Fibroblast of villous mesenchyme (primary cell): ENCODE results near the gene RPTOR. TPM values are rescaled to one million over a fixed set of nuclear protein-coding genes. Genes with fewer than 3 reads are reported as not detected.

Source experiments
- DNase-seq: peaks from one replicate; pipeline ENCODE4 v3.0.0-alpha.2; 2010; ENCODE audit warnings: low read depth
- H3K4me3 ChIP-seq: 2 replicates; pipeline ENCODE4 v1.5.1; 2011; ENCODE audit warnings: low read depth, mild to moderate bottlenecking, low read length
- total RNA-seq: library from RNA; depleted of rRNA; stranded (reverse); fragments of >200 nt; gene quantifications from 2 replicates; pipeline ENCODE4 v1.2.3, GENCODE V29; 2012
- TF ChIP-seq, protein P1 (sequence below): IDR thresholded peaks from 2 replicates; pipeline ENCODE4 v1.5.1; 2012; ENCODE audit warnings: low read depth, mild to moderate bottlenecking, low read length; ENCODE audit not compliant: insufficient read depth

RPTOR gene
- total RNA-seq, 1 donor = 35.8 TPM

DNA sequence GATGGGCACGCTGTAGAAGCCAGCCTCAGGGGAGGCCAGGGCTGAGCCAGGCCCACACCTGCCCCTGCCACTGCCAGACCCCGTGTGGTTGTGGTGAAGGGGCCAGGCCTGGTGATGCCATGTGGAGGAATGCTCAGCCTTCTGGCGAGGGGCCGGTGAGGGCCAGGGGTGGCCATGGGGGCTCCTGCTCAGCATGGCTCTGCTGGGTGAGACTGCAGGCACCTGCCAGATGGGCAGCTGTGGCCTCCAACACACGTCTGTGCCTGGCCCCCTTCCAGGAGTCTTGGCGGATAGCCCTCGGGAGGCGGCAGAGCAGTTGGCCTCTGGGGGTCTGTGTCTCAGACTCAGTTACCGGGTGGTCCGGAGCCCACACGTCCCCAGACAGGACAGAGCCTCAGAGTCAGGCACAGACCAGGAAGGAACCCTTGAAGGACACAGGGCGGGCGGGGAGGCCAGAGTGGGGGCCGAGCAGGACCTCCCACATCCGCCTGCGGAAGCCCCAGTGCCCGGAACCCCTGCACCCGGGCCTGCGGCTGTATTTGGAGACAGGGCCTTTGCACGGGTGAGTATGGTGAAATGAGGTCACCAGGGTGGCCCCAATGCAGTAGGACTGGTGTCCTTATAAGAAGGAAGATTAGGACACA, 424.5 kb downstream of the RPTOR start:
- TF ChIP-seq, protein P1, sequence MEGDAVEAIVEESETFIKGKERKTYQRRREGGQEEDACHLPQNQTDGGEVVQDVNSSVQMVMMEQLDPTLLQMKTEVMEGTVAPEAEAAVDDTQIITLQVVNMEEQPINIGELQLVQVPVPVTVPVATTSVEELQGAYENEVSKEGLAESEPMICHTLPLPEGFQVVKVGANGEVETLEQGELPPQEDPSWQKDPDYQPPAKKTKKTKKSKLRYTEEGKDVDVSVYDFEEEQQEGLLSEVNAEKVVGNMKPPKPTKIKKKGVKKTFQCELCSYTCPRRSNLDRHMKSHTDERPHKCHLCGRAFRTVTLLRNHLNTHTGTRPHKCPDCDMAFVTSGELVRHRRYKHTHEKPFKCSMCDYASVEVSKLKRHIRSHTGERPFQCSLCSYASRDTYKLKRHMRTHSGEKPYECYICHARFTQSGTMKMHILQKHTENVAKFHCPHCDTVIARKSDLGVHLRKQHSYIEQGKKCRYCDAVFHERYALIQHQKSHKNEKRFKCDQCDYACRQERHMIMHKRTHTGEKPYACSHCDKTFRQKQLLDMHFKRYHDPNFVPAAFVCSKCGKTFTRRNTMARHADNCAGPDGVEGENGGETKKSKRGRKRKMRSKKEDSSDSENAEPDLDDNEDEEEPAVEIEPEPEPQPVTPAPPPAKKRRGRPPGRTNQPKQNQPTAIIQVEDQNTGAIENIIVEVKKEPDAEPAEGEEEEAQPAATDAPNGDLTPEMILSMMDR = no peak
- no peak overlapping the region for H3K4me3 ChIP-seq
- DNase-seq = no peak

DNA sequence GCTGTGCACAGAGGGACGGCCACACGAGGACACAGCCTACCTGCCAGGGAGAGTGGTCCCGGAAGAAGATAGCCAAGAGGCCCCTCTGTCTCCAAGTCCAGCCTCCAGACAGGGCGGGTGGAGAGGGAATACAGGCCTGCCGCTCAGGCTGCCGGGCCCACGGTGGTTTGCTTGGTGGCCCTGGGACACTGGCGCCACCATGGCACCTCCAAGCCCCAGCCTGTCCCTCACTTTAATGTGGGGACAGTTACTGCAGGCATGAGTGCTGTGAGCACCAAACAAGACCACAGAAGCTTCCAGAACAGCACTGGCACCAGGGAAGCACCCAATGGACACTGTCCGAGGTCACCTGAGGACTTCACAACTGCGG, 425.0 kb downstream of the RPTOR start:
- no peak overlapping the region for H3K4me3 ChIP-seq
- no peak for DNase-seq
- TF ChIP-seq, protein P1 = no peak

DNA sequence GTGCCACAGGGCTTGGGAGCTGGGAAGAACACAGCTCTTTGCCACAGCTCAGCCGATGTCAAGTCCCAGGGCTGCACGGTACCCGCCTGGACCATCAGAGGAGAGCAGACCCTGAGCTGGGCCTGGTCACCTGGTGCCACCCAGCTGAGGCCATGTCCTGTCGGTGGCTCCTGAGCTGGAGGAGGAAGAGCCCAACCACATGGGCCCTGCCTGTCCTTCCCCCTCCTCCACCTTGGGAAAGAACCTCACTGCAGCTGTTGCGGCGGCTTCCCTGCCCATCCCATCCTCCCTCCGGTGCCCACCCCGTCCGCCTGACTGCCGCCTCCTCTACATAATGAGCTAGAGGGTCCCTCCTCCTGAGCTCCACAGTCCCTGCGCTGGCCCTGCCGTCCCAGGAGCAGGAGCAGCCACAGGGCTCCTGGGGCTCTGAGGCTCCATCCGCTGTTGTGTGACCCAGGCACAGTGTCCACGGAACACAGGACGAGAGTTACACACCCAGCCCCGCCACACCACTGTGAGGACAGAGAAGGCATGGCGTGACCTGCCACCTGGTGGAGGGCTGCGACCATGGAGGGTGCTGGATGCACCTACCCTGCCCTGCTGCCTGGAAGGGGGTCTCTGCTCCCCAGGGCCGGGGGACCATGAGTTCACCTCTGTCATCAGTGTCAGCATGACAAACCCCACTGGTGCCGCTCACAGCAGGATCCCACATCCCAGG, 425.6 kb downstream of the RPTOR start:
- DNase-seq = peak; percentile 17
- no peak overlapping the region for H3K4me3 ChIP-seq
- TF ChIP-seq, protein P1 = peak; percentile 48

DNA sequence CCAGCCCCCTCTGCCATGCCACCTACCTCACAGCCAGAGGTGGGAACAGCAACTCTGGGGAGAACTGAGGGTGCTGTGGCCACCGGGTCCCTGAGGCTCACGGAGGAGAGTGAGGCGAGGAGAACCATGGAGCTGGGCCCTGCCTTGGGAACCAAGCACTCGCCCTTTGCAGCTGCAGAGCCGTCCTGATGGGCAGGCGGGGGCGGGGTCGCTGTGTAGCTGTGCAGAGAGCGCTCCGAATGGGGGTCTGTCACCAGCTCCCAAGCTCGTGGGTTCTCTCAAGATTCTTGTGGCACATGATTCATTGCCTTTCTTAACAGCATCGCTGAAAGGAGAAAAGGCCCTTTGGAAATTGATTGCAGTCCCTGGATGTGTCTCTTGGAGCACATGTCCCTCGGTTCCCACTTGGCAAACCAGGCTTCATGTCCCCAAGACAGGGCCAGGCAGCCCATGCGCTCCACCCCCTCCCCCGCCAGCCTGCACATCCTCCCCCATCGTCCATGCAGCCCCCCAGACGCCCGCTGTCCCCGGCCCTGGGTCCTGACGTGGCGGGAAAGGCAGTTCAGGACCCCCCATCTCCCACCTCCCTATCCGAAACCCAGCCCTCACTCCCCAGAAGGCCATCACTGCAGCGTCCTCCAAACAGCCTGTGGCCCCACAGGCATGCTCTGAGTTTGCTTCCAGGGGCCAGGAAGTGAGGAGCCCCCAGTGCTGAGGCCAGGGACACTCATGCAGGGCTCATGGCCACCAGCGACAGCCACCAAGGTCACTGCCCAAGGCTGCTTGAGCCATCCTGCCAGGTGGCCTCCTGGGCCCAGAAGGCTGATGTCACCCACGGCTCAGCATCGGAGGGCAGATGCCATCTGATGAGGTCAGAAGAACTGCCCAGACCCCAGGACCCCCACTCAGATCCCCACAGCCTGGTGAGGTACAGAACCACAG, 426.4 kb downstream of the RPTOR start:
- H3K4me3 ChIP-seq = no peak overlapping the region
- no peak for DNase-seq
- TF ChIP-seq, protein P1 = no peak

DNA sequence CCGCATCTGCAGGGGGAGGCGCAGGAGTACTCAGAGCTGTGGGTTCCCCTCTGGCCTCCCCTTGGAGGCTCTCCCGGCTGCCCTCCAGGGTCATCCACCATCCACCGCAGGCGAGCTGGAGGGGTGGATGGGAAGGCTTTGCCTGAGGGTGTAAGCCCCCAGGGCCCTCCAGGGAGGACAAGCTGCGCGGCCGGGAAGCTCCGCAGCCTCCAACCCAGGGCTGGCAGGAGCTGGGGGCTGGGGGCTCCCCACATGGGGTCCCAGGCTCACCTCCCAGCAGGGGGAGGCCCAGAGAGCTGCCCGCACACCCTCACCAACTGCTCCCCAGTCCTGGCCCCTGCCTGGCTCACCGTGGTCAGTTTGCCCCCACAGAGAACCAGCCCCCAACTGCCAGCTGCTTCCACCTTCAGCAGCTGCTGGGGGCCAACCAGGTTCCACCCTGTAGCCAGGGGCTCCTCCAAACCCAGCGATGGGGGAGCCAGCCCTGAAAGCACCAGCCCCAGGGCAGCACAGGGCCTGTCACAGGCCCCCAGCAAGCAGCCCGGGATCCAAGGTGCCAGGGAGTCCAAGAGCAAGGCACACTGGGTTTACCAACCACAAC, 427.2 kb downstream of the RPTOR start:
- no peak overlapping the region for H3K4me3 ChIP-seq
- TF ChIP-seq, protein P1 = no peak
- DNase-seq = no peak

DNA sequence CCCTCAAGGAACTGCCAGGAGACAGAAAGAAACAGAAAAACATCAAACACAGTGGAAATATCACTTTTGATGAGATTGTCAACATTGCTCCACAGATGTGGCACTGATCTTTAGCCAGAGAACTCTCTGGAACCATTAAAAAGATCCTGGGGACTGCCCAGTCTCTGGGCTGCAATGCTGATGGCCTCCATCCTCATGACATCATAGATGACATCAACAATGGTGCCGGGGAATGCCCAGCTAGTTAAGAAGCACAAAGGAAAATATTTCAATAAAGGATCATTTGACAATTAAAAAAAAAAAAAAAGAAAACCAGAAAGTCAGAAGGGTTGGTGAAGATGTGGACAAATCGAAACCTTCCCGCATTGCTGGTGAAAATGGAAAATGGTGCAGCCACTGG, 432.1 kb downstream of the RPTOR start:
- TF ChIP-seq, protein P1 = no peak
- no peak overlapping the region for H3K4me3 ChIP-seq
- DNase-seq = no peak
